GM18507 (cell line): ENCODE data around the gene ACSL3.

Source experiments
- DNase-seq: peaks from one replicate; pipeline ENCODE4 v3.0.0; 2011; ENCODE audit warnings: low read depth; ENCODE audit not compliant: insufficient read length; ENCODE audit errors: extremely low spot score
- FAIRE-seq: peaks from 2 replicates; lab custom pipeline; 2011; peaks lifted over from hg19 to GRCh38; lab: Jason Lieb, UNC

The ACSL3 gene

GRCh38 chr2:222992137-222992536 lies 131.3 kb downstream of the ACSL3 start:
- FAIRE-seq, result no peak
- DNase-seq, result no peak
